Measurements from ENCODE around the gene PI4KA. TPM values are rescaled to one million over a fixed set of nuclear protein-coding genes. Genes with fewer than 3 reads are reported as not detected.

Gene PI4KA
- total RNA-seq, 2 experiments from 2014 or later: 46.9 to 95.7 TPM

DNA sequence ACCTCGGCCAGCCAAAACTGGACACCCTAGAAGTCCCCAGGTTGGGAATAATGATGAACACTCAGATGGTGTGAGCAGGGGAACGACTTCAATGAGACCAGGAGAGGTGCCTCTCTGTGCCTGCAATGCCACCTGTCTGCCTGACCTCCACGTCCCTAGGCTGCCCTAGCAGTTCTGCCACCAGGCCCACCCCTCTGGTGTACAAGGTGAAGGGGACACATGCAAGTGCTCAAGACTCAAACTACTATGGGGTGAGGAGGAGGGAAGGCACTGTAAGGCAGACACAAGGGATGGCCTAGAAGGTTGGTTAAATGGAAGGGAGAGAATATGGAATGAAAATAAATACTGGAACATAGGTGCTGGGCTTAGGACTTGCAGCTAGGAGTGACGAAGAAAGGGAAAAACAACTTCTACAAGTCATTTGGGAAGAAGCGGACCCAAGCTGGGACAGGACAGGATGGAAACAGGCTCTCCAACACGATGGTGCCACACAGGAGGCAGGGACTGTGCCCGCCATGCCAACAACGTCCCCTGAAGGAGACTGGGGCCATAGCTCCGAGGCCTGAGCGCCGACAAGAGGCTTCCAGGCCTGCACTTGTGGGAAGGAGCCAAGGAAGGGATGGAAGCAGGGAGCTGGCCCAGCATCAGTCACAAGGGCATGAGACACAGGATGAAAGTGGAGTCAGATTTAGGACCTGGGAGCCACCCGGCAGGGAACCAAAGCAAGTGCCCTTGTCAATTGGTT lies 66.2 kb downstream of the PI4KA start:
- BruUV-seq (replicated peaks): no TSS peak
- Histone ChIP-seq H3K27ac (ENCODE audit: low read depth, low read length, poor library complexity, severe bottlenecking) (no peak overlapping the region), H3K9me3 (ENCODE audit: low read length) (no peaks in the 10 kb centered on the region), H3K36me3 (ENCODE audit: insufficient read depth, low read length) (peaks cover 59% of the 10 kb centered on the region), H3K9me2 (ENCODE audit: insufficient read depth, low read length) (no peaks in the 10 kb centered on the region), H3K4me1 (ENCODE audit: insufficient read depth, low read length, poor library complexity, severe bottlenecking) (no peaks in the 10 kb centered on the region), H4K20me1 (ENCODE audit: insufficient read depth, low read length) (no peaks in the 10 kb centered on the region), H2AFZ (ENCODE audit: low read length) (no peak overlapping the region), H3K4me2 (ENCODE audit: low read length) (no peak overlapping the region), H3K4me3 (ENCODE audit: low read depth, low read length, poor library complexity, severe bottlenecking) (no peak overlapping the region), H3K79me2 (ENCODE audit: insufficient read depth, low read depth, low read length) (no peaks in the 10 kb centered on the region)
- TF ChIP-seq EZH2phosphoT487 (IDR thresholded peaks at IDR 0.05; ENCODE audit: borderline replicate concordance, low read depth, low read length): no peak
- TF ChIP-seq, protein P1, sequence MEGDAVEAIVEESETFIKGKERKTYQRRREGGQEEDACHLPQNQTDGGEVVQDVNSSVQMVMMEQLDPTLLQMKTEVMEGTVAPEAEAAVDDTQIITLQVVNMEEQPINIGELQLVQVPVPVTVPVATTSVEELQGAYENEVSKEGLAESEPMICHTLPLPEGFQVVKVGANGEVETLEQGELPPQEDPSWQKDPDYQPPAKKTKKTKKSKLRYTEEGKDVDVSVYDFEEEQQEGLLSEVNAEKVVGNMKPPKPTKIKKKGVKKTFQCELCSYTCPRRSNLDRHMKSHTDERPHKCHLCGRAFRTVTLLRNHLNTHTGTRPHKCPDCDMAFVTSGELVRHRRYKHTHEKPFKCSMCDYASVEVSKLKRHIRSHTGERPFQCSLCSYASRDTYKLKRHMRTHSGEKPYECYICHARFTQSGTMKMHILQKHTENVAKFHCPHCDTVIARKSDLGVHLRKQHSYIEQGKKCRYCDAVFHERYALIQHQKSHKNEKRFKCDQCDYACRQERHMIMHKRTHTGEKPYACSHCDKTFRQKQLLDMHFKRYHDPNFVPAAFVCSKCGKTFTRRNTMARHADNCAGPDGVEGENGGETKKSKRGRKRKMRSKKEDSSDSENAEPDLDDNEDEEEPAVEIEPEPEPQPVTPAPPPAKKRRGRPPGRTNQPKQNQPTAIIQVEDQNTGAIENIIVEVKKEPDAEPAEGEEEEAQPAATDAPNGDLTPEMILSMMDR (conservative IDR thresholded peaks at IDR 0.05; ENCODE audit: low read length): no peak
- POLR2A ChIA-PET: no interaction called here
- DNase-seq (ENCODE audit: low spot score): no peak
- intact Hi-C loops (cut with micrococcal nuclease; ENCODE audit: unreplicated experiment): no loop called here
- CTCF ChIA-PET (ENCODE audit: unreplicated experiment): no interaction called here

DNA sequence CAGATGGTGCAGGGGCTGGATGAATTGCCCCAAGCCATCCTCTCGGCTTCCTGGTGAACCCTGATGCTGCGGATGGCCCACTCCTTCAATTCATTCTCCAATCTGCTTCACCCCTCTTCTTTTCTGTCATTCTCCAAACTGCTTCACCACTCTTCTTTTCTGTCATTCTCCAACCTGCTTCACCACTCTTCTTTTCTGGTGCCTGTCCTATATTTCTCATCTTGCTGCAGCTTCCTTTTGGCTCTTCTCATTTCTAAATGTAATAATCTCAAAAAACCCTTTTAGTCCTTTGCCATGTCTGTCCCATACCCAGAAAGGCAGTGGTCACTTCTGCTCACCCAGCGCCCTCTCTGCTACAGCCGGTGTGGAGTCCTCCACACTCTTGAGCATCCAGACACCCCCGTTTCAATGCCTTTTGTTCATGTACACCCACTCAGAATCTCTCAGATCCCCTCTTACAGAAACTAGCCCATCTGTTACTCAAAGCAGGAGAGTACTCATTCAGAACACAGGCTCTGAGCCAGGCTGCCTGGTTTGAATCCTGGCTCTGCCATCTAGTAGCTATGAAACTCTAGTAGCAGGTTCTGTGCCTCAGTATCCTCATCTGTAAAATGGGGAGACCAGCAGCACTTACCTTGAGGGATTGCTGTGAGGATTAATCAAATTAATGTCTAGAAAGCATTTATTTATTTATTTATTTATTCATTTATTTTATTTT lies 69.8 kb downstream of the PI4KA start:
- Histone ChIP-seq H4K20me1 (ENCODE audit: insufficient read depth, low read length) (0 out of 2 replicates have a peak, but pooled peaks cover 3% of the 10 kb centered on the region), H3K9me3 (ENCODE audit: low read length) (no peaks in the 10 kb centered on the region), H3K9me2 (ENCODE audit: insufficient read depth, low read length) (no peaks in the 10 kb centered on the region), H3K4me3 (ENCODE audit: low read depth, low read length, poor library complexity, severe bottlenecking) (no peak overlapping the region), H3K4me1 (ENCODE audit: insufficient read depth, low read length, poor library complexity, severe bottlenecking) (peaks cover 4% of the 10 kb centered on the region), H3K27ac (ENCODE audit: low read depth, low read length, poor library complexity, severe bottlenecking) (no peak overlapping the region), H3K36me3 (ENCODE audit: insufficient read depth, low read length) (peaks cover 41% of the 10 kb centered on the region), H3K4me2 (ENCODE audit: low read length) (no peak overlapping the region), H3K79me2 (ENCODE audit: insufficient read depth, low read depth, low read length) (no peaks in the 10 kb centered on the region), H2AFZ (ENCODE audit: low read length) (no peak overlapping the region)
- DNase-seq (ENCODE audit: low spot score): no peak
- ChIA-PET CTCF (ENCODE audit: unreplicated experiment) (no interaction called here), POLR2A (no interaction called here)
- no peak for TF ChIP-seq EZH2phosphoT487 (IDR thresholded peaks at IDR 0.05; ENCODE audit: borderline replicate concordance, low read depth, low read length)
- intact Hi-C loops (cut with micrococcal nuclease; ENCODE audit: unreplicated experiment): loop anchor here (10.0 kb wide), 1 partner anchor 174 kb away; no protein-coding TSS in a partner anchor
- no TSS peak for BruUV-seq (replicated peaks)

DNA sequence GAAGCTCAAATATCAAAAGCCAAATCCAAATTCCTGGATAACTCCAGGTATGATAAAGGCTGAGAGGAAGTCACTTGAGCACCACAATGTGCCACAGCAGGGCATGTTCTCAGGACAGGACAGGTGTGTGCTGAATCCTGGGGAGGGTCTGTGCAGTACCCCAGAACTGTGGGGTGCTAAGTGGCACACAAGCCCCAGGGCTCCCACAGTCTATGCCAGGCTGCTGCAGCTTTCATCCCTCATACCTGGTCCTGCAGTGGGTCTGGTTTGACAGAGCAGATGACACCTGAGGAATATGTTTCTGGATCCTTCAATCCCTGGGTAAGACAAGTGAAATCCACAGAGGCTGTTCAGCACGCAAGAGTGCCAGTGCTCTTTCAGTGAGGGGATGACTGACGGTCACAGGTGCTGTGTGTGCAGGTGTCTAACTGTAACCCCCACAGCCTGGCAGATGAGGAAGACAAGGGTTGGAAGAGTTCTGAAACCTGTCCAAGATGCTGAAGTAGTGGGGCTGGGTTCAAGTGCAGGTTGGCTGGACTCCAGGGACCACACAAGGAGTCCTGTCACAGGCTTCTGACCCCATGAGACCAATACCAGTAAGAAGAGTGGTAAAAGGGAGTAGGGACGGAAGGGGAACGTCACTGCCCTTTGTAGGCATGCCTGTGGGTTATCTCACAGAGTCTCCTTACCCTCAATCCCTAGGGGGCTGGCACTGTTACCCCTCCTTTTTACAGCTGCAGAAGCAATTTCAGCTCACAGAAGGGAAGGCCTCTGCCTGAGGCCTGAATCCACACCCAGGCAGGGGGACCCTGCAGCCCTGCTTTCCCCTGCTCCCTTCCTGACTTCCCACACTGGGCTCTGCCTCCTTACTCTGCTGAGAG lies 70.6 kb downstream of the PI4KA start:
- intact Hi-C loops (cut with micrococcal nuclease; ENCODE audit: unreplicated experiment): loop anchor here (10.0 kb wide), 1 partner anchor 173 kb away; no protein-coding TSS in a partner anchor
- Histone ChIP-seq H3K27ac (ENCODE audit: low read depth, low read length, poor library complexity, severe bottlenecking) (no peak overlapping the region), H4K20me1 (ENCODE audit: insufficient read depth, low read length) (0 out of 2 replicates have a peak, but pooled peaks cover 3% of the 10 kb centered on the region), H3K4me1 (ENCODE audit: insufficient read depth, low read length, poor library complexity, severe bottlenecking) (peaks cover 7% of the 10 kb centered on the region), H3K36me3 (ENCODE audit: insufficient read depth, low read length) (peaks cover 37% of the 10 kb centered on the region), H3K9me3 (ENCODE audit: low read length) (no peaks in the 10 kb centered on the region), H2AFZ (ENCODE audit: low read length) (no peak overlapping the region), H3K4me3 (ENCODE audit: low read depth, low read length, poor library complexity, severe bottlenecking) (no peak overlapping the region), H3K9me2 (ENCODE audit: insufficient read depth, low read length) (no peaks in the 10 kb centered on the region), H3K79me2 (ENCODE audit: insufficient read depth, low read depth, low read length) (no peaks in the 10 kb centered on the region), H3K4me2 (ENCODE audit: low read length) (no peak overlapping the region)
- ChIA-PET CTCF (ENCODE audit: unreplicated experiment) (no interaction called here), POLR2A (interaction anchor here (0.6 kb wide), 1 partner anchor 1397 kb away, joined by 3 read pairs; no protein-coding TSS in a partner anchor)
- no peak for DNase-seq (ENCODE audit: low spot score)
- TF ChIP-seq, protein P1 (conservative IDR thresholded peaks at IDR 0.05; ENCODE audit: low read length): no peak
- no peak for TF ChIP-seq EZH2phosphoT487 (IDR thresholded peaks at IDR 0.05; ENCODE audit: borderline replicate concordance, low read depth, low read length)
- BruUV-seq (replicated peaks): no TSS peak

Measured in OCI-LY7 (cell line).